Adrenal gland (tissue), 12 donors: ENCODE results near the gene LRTM1. TPM values are rescaled to one million over a fixed set of nuclear protein-coding genes. Genes with fewer than 3 reads are reported as not detected.

Experiments used
- DNase-seq, 7 donors: peaks; one replicate each; pipeline ENCODE4 v3.0.0-alpha.2; 2019 to 2020
- H3K27ac ChIP-seq, 5 donors: fragments of 200-600 bp; sonication (generic) in 4 of 5; 1 replicate in 3 of 5; 2 replicates in 2 of 5; pipeline versions ENCODE4 v1.5.1 to v1.8.0; 2016 to 2020; ENCODE audit warnings: mild to moderate bottlenecking in 1 of 5
- H3K27me3 ChIP-seq: fragments of 200-600 bp; 2 replicates; pipeline ENCODE4 v1.8.0; 2021
- H3K36me3 ChIP-seq, 2 donors: fragments of 200-600 bp; replicated peaks in 1 of 2; 1 replicate in 1 of 2; 2 replicates in 1 of 2; pipeline versions ENCODE4 v1.5.1 to v1.8.0; 2018 to 2022
- H3K4me1 ChIP-seq, 2 donors: fragments of 200-600 bp; replicated peaks in 1 of 2; 1 replicate in 1 of 2; 2 replicates in 1 of 2; pipeline versions ENCODE4 v1.5.1 to v1.8.0; 2018 to 2021
- H3K4me3 ChIP-seq, 4 donors: fragments of 200-600 bp; sonication (generic) in 3 of 4; one replicate each; pipeline ENCODE4 v1.5.1; 2016 to 2018
- H3K9me3 ChIP-seq, 3 donors: fragments of 200-600 bp; sonication (generic) in 1 of 3; replicated peaks in 1 of 3; 1 replicate in 2 of 3; 2 replicates in 1 of 3; pipeline versions ENCODE4 v1.5.1 to v1.8.0; 2016 to 2021
- CTCF ChIP-seq, 6 experiments: fragments of 450-650 bp in 4 of 6; fragments of 200-600 bp in 2 of 6; sonication (generic) in 1 of 6; IDR thresholded peaks; 1 replicate in 5 of 6; 2 replicates in 1 of 6; pipeline versions ENCODE4 v1.5.1 to v1.8.0; 2016 to 2021; ENCODE audit warnings: antibody characterized with exemption in 6 of 6, mild to moderate bottlenecking in 2 of 6, moderate library complexity in 1 of 6
- POLR2A ChIP-seq, 2 donors: fragments of 450-650 bp; IDR thresholded peaks; one replicate each; pipeline ENCODE4 v1.6.1; 2017; ENCODE audit warnings: antibody characterized with exemption in 2 of 2, mild to moderate bottlenecking in 2 of 2, moderate library complexity in 1 of 2
- WGBS, 4 donors: extraction: QIAGEN DNeasy Blood & Tissue Kit in 2 of 4; methylation state at CpG; one replicate each; pipeline versions ENCODE4 v1.1.5 to v1.1.7; 2013 to 2017; 5-methylcytosine and 5-hydroxymethylcytosine counted together
- intact Hi-C, 2 donors: fragments of 100-400 bp; cut with DNase I; formaldehyde crosslinking; loops; one replicate each; pipeline versions ENCODE4 v1.14.1 to v1.15.0; 2022 to 2023
- polyA plus RNA-seq, 3 donors: library from polyadenylated mRNA; stranded (reverse); fragments of 200-250 nt in 2 of 3; fragments of 350-450 nt in 1 of 3; fragmentation: Illumina TruSeq in 1 of 3; extraction: RNeasy Lipid Tissue Mini Kit (QIAGEN cat#74804) in 1 of 3; gene quantifications; one replicate each; pipeline ENCODE4 v1.2.3, GENCODE V29; 2013 to 2014
- total RNA-seq, 9 donors: library from RNA; depleted of rRNA in 4 of 9; stranded (reverse); fragments of >200 nt in 4 of 9; fragments of 120-200 nt in 1 of 9; fragmentation: NEBNext Ultra II Directional in 1 of 9; extraction: Animal tissue kit (Norgen Biotek cat#: 25700) in 1 of 9; gene quantifications; one replicate each; pipeline versions ENCODE4 v1.1.0 to v1.2.4, GENCODE V29; 2013 to 2023
- donor health status: healthy with polysubstance abuse.
- donor health status: Bipolar disorder and iron deficiency.
- donor health status: DM: yes; HTN: yes; CAD: no.
- donor health status: DM: no; HTN: no; CAD: no.
- donor health status: DM: no; HTN: no; CAD: no.
- donor health status: DM: yes; HTN: yes; CAD: no.

LRTM1 gene
- total and polyA plus RNA-seq, 12 donors, result 0.16 to 0.39 TPM; not detected in 10

GRCh38 chr3:54954022-54954421 is 26.2 kb upstream of the LRTM1 start:
- Histone ChIP-seq H3K27me3 (no peaks in the 10 kb centered on the region), H3K36me3 (no peaks in the 10 kb centered on the region), H3K27ac (peak overlapping the region in 1 of 5 donors; percentile 22), H3K4me1 (no peaks in the 10 kb centered on the region), H3K4me3 (no peak overlapping the region), H3K9me3 (no peaks in the 10 kb centered on the region)
- no peak for TF ChIP-seq POLR2A (IDR thresholded peaks at IDR 0.05)
- TF ChIP-seq CTCF (IDR thresholded peaks at IDR 0.05), result no peak
- intact Hi-C loops, result loop anchor here in 1 of 2 donors (10.0 kb wide), 1 partner anchor 221 kb away; no protein-coding TSS in a partner anchor
- 21 to 46% (median 36%) methylated on average over 5 of the region's 5 CpGs for WGBS, 4 donors
- peak; percentile 26 to 80 (median 64) for DNase-seq

- H3K4me1 ChIP-seq, result no peaks in the 10 kb centered on the region
- WGBS, 4 donors, result 27 to 48% (median 43%) methylated on average over 8 of the region's 8 CpGs
- H3K4me3 ChIP-seq, result no peak overlapping the region
- DNase-seq, result peak; percentile 74 to 92 (median 87)
- H3K9me3 ChIP-seq, result no peaks in the 10 kb centered on the region
- H3K27ac ChIP-seq, result no peak overlapping the region
- no peaks in the 10 kb centered on the region for H3K27me3 ChIP-seq
- TF ChIP-seq CTCF (IDR thresholded peaks at IDR 0.05) (peak; percentile 56 to 71 (median 66)), POLR2A (IDR thresholded peaks at IDR 0.05) (no peak)
- no peaks in the 10 kb centered on the region for H3K36me3 ChIP-seq
- intact Hi-C loops, result loop anchor here in 1 of 2 donors (10.0 kb wide), 1 partner anchor 223 kb away; no protein-coding TSS in a partner anchor
Measured at GRCh38 chr3:54951405-54951804, 23.5 kb upstream of the LRTM1 start.

- Histone ChIP-seq H3K27ac (no peak overlapping the region), H3K4me3 (no peak overlapping the region), H3K27me3 (no peaks in the 10 kb centered on the region), H3K36me3 (no peaks in the 10 kb centered on the region), H3K9me3 (no peaks in the 10 kb centered on the region), H3K4me1 (no peaks in the 10 kb centered on the region)
- intact Hi-C loops, result loop anchor here in 1 of 2 donors (10.0 kb wide), 1 partner anchor 224 kb away; no protein-coding TSS in a partner anchor
- no peak for DNase-seq
- WGBS, 4 donors, result 32 to 40% (median 39%) methylated on average over 4 to 7 of the region's 7 CpGs
- TF ChIP-seq CTCF (IDR thresholded peaks at IDR 0.05) (no peak), POLR2A (IDR thresholded peaks at IDR 0.05) (no peak)
Measured at GRCh38 chr3:54950391-54951003, 22.6 kb upstream of the LRTM1 start.

GRCh38 chr3:54949491-54950044 is 21.7 kb upstream of the LRTM1 start:
- 84 to 93% (median 90%) methylated on average over 4 of the region's 4 CpGs for WGBS, 4 donors
- Histone ChIP-seq H3K4me3 (no peak overlapping the region), H3K27me3 (no peaks in the 10 kb centered on the region), H3K27ac (no peak overlapping the region), H3K9me3 (no peaks in the 10 kb centered on the region), H3K36me3 (no peaks in the 10 kb centered on the region), H3K4me1 (no peaks in the 10 kb centered on the region)
- no peak for DNase-seq
- intact Hi-C loops, result loop anchor here in 1 of 2 donors (10.0 kb wide), 1 partner anchor 225 kb away; no protein-coding TSS in a partner anchor
- TF ChIP-seq CTCF (IDR thresholded peaks at IDR 0.05) (no peak), POLR2A (IDR thresholded peaks at IDR 0.05) (no peak)
